Tibial nerve (tissue), 4 donors: ENCODE results near the gene HYOU1.
A peak's percentile ranks its signal among the peaks of the same experiment; 100 is the strongest.

Experiments used
- CTCF ChIP-seq, 5 experiments: fragments of 200-600 bp in 3 of 5; fragments of 450-650 bp in 2 of 5; sonication (generic) in 3 of 5; IDR thresholded peaks; one replicate each; pipeline ENCODE4 v1.5.1; 2016 to 2019; ENCODE audit warnings: antibody characterized with exemption in 5 of 5, mild to moderate bottlenecking in 3 of 5, moderate library complexity in 2 of 5
- EP300 ChIP-seq, 2 donors: sonication (generic); formaldehyde crosslinking; IDR thresholded peaks; one replicate each; pipeline ENCODE4 v1.6.1; 2017; ENCODE audit warnings: antibody characterized with exemption in 2 of 2, mild to moderate bottlenecking in 1 of 2
- POLR2A ChIP-seq, 2 donors: fragments of 450-650 bp; IDR thresholded peaks; one replicate each; pipeline ENCODE4 v1.6.1; 2017; ENCODE audit warnings: antibody characterized with exemption in 2 of 2, mild to moderate bottlenecking in 2 of 2, moderate library complexity in 2 of 2

- peak; percentile 31 to 64 for TF ChIP-seq POLR2A (IDR thresholded peaks at IDR 0.05)
- TF ChIP-seq CTCF (IDR thresholded peaks at IDR 0.05) = peak in 2 of 5 experiments; percentile 20 to 49
- TF ChIP-seq EP300 (IDR thresholded peaks at IDR 0.05) = peak; percentile 79 to 95
Observed at GRCh38 chr11:119018074-119018938, 38.7 kb downstream of the HYOU1 start, which contains the start of the genes RPS25 and TRAPPC4.
